ENCODE results near the gene MYL3.
"Not testable (repeated sequence)": the region's sequence is repeated elsewhere in the genome, so short reads cannot be mapped to it uniquely, and the experiment has no call there.

MYL3 gene

GRCh38 chr3:46863261-46863782, at the start of gene MYL3:
Gene MYL3, minus strand, starts transcription at chr3:46863444. Its CDS starts 54 bp downstream, at chr3:46863390.
- no peak for DNase-seq (ENCODE audit: low read depth in 2 of 2)

- DNase-seq (ENCODE audit: low read depth in 2 of 2): no peak
Observed at GRCh38 chr3:46912986-46913385, 49.7 kb upstream of the MYL3 start.

GRCh38 chr3:46910914-46911313, 47.7 kb upstream of the MYL3 start:
- DNase-seq (ENCODE audit: low read depth in 2 of 2): not testable (repeated sequence)

- DNase-seq (ENCODE audit: low read depth in 2 of 2): no peak
Observed at GRCh38 chr3:46910166-46910760, 47.0 kb upstream of the MYL3 start.

DNA sequence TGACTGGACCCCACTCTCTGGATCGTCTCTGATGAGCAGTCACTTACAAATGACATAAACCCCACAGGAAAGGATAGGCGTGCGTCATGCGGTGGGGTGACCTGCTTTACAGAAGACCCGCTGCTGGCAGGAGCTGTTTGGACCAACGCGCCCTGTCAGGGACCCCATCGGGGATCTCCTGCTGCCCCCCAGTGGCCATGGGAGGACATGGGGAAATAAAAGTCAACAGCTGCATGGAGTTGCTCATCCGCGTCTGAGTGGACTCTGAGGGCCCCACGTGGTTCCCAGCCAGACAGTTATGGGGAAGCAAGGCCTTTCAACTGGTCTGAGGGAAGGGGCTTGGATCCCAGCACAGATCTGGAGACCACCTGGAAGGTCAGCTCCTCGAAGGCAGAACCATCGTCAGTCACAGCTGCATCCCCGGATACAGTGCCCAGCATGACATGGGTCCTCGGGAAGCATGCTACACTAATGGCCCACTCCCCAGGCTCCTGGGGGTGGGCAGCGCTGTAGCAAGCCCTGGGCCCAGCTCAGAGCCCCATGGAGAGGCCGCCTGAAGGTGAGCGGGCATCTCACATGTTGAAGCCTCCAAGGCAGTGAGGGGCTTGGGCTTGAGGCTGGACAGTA, 46.4 kb upstream of the MYL3 start:
- DNase-seq (ENCODE audit: low read depth in 2 of 2): peak; percentile 71 to 74

- DNase-seq (ENCODE audit: low read depth in 2 of 2): no peak
Observed at GRCh38 chr3:46908986-46909534, 45.8 kb upstream of the MYL3 start.

GRCh38 chr3:46908294-46908985, 45.2 kb upstream of the MYL3 start:
- no peak for DNase-seq (ENCODE audit: low read depth in 2 of 2)

DNA sequence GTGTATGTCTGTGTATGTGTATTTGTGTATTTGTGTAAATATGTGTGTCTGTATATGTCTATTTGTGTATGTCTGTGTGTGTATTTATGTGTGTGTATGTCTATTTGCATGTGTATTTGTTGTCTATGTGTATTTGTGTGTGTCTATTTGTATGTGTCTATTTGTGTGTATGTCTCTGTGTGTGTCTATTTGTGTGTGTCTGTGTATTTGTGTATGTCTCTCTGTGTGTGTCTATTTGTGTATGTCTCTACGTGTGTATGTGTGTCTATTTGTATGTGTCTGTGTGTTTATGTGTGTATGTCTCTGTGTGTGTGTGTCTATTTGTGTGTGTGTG, 44.7 kb upstream of the MYL3 start:
- no peak for DNase-seq (ENCODE audit: low read depth in 2 of 2)

- DNase-seq (ENCODE audit: low read depth in 2 of 2): no peak
Observed at GRCh38 chr3:46907271-46907670, 44.0 kb upstream of the MYL3 start.

GRCh38 chr3:46906471-46907058, 43.3 kb upstream of the MYL3 start:
- no peak for DNase-seq (ENCODE audit: low read depth in 2 of 2)

DNA sequence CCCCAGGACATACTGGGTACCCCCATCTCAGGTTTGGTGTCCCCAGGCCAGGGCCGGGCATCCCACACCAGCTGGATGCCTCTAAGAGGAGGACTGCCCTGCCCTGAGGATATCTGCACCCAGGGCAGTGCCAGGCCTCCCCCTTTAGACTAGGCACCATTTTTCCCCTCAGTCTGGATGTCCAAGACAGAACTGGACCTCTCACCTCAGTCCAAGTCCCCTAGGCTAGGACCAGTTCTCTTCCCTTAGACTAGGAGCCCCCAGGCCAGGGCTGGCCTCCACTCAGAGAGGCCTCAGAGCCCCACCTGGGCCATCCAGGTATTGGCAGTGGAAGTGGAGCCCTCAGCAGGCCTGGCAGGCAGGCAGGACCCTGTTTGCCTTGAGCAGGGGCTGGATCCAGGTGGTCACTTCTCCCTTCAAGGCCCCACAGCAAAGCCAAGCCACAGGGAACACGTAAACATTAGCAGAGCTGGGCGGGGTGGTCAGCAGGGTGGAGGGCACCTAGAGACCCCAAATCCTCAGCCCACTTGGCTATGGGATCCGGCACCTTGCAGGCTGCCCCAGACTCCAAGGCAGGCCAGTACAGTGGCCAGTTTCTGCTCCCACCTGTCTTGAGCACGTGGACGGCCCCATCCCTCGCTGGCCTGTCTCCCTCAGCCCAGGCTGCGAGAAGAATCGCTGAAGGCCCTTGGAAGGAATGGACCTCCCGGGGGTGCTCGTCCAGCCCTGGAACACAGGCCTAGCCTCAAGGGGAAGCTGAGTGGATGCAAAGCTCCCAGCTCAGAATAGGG, 42.6 kb upstream of the MYL3 start:
- DNase-seq (ENCODE audit: low read depth in 2 of 2): no peak

DNA sequence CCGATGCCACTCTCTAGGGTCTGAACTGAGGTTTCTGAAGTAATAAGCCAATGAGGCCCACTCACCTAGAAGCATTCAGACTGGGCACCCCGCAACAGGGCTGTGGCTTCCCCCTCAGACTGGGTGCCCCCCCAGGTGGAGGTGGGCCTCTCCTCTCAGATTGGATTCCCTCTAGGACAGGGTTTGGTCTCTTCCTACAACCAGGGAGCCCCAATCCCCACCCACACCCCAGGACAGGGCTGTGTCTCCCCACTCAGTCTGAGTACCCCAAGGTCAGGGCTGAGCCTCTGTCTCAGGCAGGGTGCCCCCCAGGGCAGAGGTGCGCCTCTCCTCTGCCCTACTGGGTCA, 41.9 kb upstream of the MYL3 start:
- no peak for DNase-seq (ENCODE audit: low read depth in 2 of 2)

GRCh38 chr3:46904303-46905212, 41.3 kb upstream of the MYL3 start:
- DNase-seq (ENCODE audit: low read depth in 2 of 2): no peak

GRCh38 chr3:46903341-46904302, 40.4 kb upstream of the MYL3 start:
- DNase-seq (ENCODE audit: low read depth in 2 of 2): no peak

GRCh38 chr3:46902188-46902631, 39.0 kb upstream of the MYL3 start:
- DNase-seq (ENCODE audit: low read depth in 2 of 2): no peak

DNA sequence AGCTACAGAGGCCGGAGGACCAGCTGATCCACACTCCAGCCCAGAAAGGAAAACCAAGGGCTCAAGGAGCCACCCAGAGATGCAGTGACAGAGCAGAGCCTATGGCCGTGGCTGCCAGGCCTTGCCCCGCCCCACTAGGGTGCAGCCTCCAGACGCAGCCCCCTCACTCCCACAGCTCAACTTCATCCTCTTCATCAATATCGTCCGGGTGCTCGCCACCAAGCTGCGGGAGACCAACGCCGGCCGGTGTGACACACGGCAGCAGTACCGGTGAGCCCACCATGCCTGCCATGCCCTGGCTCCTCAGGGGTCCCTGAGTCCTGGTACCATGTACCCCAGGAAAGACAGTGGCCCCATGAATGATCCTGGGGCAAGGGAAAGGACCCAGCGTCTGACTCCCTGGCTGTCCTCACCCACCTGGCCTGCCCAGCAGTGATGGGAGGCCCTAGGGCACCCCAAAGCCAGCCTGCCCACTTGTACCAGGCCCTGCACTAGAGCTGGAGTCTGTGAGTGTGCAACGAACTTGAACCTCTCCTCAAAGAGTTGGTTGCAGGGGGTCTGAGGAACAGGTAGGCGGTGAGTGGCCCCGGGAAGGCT, 38.4 kb upstream of the MYL3 start:
- no peak for DNase-seq (ENCODE audit: low read depth in 2 of 2)

GRCh38 chr3:46901061-46901460, 37.8 kb upstream of the MYL3 start:
- DNase-seq (ENCODE audit: low read depth in 2 of 2): no peak

DNA sequence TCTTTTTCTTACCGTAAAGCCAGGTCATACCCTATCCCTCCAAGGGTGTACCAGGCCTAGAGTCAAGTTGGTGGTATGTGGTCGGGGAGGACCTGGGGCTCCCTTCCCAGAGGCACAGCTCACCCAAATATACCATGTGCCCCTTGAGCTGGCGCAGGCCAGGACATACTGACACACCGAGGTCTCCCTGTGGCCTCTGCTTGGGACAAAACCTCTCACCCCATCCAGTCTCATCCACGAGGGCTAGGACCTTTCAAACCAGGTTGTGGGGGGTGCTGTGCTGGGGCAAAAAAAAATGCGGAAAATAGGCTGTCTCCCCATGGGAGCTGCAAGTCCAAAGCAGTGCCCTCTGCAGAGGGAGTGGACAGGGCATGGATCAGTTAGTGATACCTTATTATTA, 37.1 kb upstream of the MYL3 start:
- no peak for DNase-seq (ENCODE audit: low read depth in 2 of 2)

DNA sequence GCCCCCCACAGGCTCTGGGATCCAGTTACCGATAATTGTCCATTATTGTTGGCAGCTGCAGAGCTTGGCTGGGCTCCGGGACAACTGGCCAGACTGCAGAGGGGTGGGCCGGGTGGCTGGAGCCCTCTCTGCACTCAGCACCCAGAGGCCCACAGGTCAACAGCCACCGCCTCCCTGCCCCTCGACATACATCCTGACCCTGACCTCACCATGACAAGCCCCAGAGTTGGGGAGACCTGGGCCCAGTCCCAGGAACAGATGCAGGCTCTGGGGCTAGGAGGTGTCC, 36.7 kb upstream of the MYL3 start:
- DNase-seq (ENCODE audit: low read depth in 2 of 2): no peak
